NB4 (cell line): ENCODE measurements around the gene RCCD1.

Source experiments
- MAX ChIP-seq: IDR thresholded peaks from 2 replicates; pipeline ENCODE4 v1.6.1; 2011; ENCODE audit warnings: low read depth, low read length
- POLR2A ChIP-seq: IDR thresholded peaks from 2 replicates; pipeline ENCODE4 v1.6.1; 2011; ENCODE audit warnings: mild to moderate bottlenecking; ENCODE audit not compliant: insufficient read length; ENCODE audit errors: extremely low read depth
- TF ChIP-seq, protein P1 (sequence below): IDR thresholded peaks from one replicate; pipeline ENCODE4 v1.5.1; 2012; ENCODE audit warnings: low read depth, low read length

GRCh38 chr15:90931828-90932659 is 22.6 kb upstream of the RCCD1 start, which contains the start of gene HDDC3:
- TF ChIP-seq POLR2A (peak; percentile 92), MAX (peak; percentile 75)
- TF ChIP-seq, protein P1, sequence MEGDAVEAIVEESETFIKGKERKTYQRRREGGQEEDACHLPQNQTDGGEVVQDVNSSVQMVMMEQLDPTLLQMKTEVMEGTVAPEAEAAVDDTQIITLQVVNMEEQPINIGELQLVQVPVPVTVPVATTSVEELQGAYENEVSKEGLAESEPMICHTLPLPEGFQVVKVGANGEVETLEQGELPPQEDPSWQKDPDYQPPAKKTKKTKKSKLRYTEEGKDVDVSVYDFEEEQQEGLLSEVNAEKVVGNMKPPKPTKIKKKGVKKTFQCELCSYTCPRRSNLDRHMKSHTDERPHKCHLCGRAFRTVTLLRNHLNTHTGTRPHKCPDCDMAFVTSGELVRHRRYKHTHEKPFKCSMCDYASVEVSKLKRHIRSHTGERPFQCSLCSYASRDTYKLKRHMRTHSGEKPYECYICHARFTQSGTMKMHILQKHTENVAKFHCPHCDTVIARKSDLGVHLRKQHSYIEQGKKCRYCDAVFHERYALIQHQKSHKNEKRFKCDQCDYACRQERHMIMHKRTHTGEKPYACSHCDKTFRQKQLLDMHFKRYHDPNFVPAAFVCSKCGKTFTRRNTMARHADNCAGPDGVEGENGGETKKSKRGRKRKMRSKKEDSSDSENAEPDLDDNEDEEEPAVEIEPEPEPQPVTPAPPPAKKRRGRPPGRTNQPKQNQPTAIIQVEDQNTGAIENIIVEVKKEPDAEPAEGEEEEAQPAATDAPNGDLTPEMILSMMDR = peak; percentile 92
